A673 (cell line): Measurements from ENCODE around the gene CLTC. TPM values are rescaled to one million over a fixed set of nuclear protein-coding genes. Genes with fewer than 3 reads are reported as not detected.

Experiments used
- BruUV-seq: library from RNA; stranded (reverse); fragments of 400-500 nt; replicated peaks from 2 replicates; lab custom pipeline; 2021; lab: Mats Ljungman, UMichigan
- CTCF ChIA-PET: fragments of 300-600 bp; sonication (Branson Sonifier 250); formaldehyde crosslinking; loops from one replicate; lab custom pipeline; 2022; ENCODE audit warnings: antibody characterized with exemption; lab: Charles Lee
- POLR2A ChIA-PET: fragments of 300-600 bp; sonication (Branson Sonifier 250); formaldehyde crosslinking; loops from one replicate; lab custom pipeline; 2022; ENCODE audit warnings: antibody characterized with exemption; ENCODE audit not compliant: low non-redundant PET; lab: Charles Lee
- DNase-seq: peaks from one replicate; pipeline ENCODE4 v3.0.0-alpha.2; 2015; ENCODE audit warnings: low spot score
- H3K27ac ChIP-seq: fragments of 200-600 bp; sonication (generic); 2 replicates; pipeline ENCODE4 v1.5.1; 2016; ENCODE audit warnings: mixed run types, low read depth, mild to moderate bottlenecking, mixed read lengths, antibody characterized with exemption, low read length; ENCODE audit not compliant: poor library complexity, severe bottlenecking
- H3K27me3 ChIP-seq: fragments of 200-600 bp; sonication (generic); replicated peaks from 2 replicates; pipeline ENCODE4 v1.6.1; 2017; ENCODE audit warnings: mixed run types, low read depth, mild to moderate bottlenecking, mixed read lengths, antibody characterized with exemption, low read length; ENCODE audit not compliant: insufficient read depth, poor library complexity
- H3K36me3 ChIP-seq: fragments of 200-600 bp; sonication (generic); 2 replicates; pipeline ENCODE4 v1.6.1; 2016; ENCODE audit warnings: mixed run types, mild to moderate bottlenecking, mixed read lengths, antibody characterized with exemption, low read length; ENCODE audit not compliant: insufficient read depth, poor library complexity, severe bottlenecking
- H3K4me1 ChIP-seq: fragments of 200-600 bp; sonication (generic); 2 replicates; pipeline ENCODE4 v1.6.1; 2017; ENCODE audit warnings: mixed run types, mild to moderate bottlenecking, mixed read lengths, antibody characterized with exemption, low read length; ENCODE audit not compliant: insufficient read depth, poor library complexity, severe bottlenecking
- H3K4me3 ChIP-seq: fragments of 200-600 bp; sonication (generic); 2 replicates; pipeline ENCODE4 v1.5.1; 2016; ENCODE audit warnings: low read depth, mixed run types, mild to moderate bottlenecking, mixed read lengths, low read length; ENCODE audit not compliant: poor library complexity, severe bottlenecking
- H3K9me3 ChIP-seq: fragments of 200-600 bp; sonication (generic); 2 replicates; pipeline ENCODE4 v1.6.1; 2016; ENCODE audit warnings: mixed run types, low read depth, mild to moderate bottlenecking, mixed read lengths, antibody characterized with exemption, low read length; ENCODE audit not compliant: poor library complexity, severe bottlenecking
- CTCF ChIP-seq: fragments of 300-800, 200-600 bp; sonication (generic); conservative IDR thresholded peaks from 2 replicates; pipeline ENCODE4 v1.5.1; 2017; ENCODE audit warnings: low read depth, mild to moderate bottlenecking, antibody characterized with exemption, low read length, moderate library complexity, mixed read lengths
- EZH2 ChIP-seq: fragments of 200-600 bp; sonication (generic); IDR thresholded peaks from 2 replicates; pipeline ENCODE4 v1.6.1; 2017; ENCODE audit warnings: borderline replicate concordance, low read depth, mild to moderate bottlenecking, mixed read lengths, antibody characterized with exemption, low read length; ENCODE audit not compliant: poor library complexity, severe bottlenecking
- intact Hi-C: fragments of 100-400 bp; cut with micrococcal nuclease; formaldehyde crosslinking; loops from one replicate; pipeline ENCODE4 v1.10.0; 2022; ENCODE audit not compliant: unreplicated experiment
- total RNA-seq: library from RNA; stranded (reverse); gene quantifications from 2 replicates; pipeline ENCODE4 v1.2.3, GENCODE V29; 2021

Gene CLTC
- total RNA-seq, 1 experiment from 2014 or later: 313 TPM

DNA sequence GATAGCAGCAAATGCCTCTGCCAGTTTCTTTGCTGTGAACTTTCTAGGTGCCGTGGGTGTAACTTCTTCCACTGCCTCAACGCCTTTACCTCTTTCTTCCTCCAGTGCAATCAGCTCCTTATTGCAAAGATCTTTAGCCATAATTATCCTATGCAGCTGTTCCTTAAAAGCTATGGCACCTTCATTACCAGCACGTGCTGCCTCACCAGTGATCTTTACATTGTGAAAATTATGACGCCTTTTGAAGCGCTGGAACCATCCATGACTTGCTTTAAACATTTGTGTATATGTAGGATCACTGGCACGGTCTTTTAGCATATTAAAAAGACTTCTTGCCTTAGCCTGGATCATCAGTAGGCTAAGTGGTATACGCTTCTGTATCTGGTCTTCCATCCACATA, 79.5 kb downstream of the CLTC start:
- CTCF ChIA-PET: no interaction called here
- H3K27ac ChIP-seq: no peak overlapping the region
- TF ChIP-seq CTCF: no peak
- TF ChIP-seq EZH2: no peak
- H3K4me3 ChIP-seq: no peak overlapping the region
- H3K9me3 ChIP-seq: no peaks in the 10 kb centered on the region
- H3K27me3 ChIP-seq: no peaks in the 10 kb centered on the region
- intact Hi-C loops: no loop called here
- peaks cover 73% of the 10 kb centered on the region for H3K36me3 ChIP-seq
- H3K4me1 ChIP-seq: peaks cover 5% of the 10 kb centered on the region
- BruUV-seq: no TSS peak
- POLR2A ChIA-PET: no interaction called here
- no peak for DNase-seq

DNA sequence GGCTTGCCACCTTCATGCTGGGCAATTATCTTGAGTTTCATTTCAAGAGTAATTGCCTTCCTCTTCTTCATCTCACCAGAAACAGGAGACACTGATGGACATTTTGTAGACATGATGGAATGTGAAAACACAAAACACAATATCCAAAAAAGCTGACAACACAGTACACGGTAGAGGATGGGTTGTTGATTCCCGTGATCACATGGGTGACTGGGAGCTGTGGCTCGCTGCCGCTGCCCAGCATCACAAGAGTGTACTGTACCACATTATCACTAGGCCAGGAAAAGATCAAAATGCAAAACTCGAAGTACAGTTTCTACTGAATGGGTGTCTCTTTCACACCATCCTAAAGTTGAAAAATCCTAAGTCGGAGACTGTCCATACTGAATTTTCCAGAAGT, 80.1 kb downstream of the CLTC start:
- H3K9me3 ChIP-seq: no peaks in the 10 kb centered on the region
- H3K4me1 ChIP-seq: peaks cover 5% of the 10 kb centered on the region
- TF ChIP-seq CTCF (no peak), EZH2 (no peak)
- H3K36me3 ChIP-seq: peaks cover 70% of the 10 kb centered on the region
- DNase-seq: no peak
- H3K27me3 ChIP-seq: no peaks in the 10 kb centered on the region
- H3K27ac ChIP-seq: no peak overlapping the region
- ChIA-PET CTCF (no interaction called here), POLR2A (interaction anchor here (0.6 kb wide), 1 partner anchor 81 kb away, joined by 6 read pairs; no protein-coding TSS in a partner anchor)
- intact Hi-C loops: no loop called here
- H3K4me3 ChIP-seq: no peak overlapping the region
- no TSS peak for BruUV-seq

GRCh38 chr17:59702304-59702703, 82.6 kb downstream of the CLTC start:
- Histone ChIP-seq H3K27me3 (no peaks in the 10 kb centered on the region), H3K9me3 (no peaks in the 10 kb centered on the region), H3K4me1 (peaks cover 16% of the 10 kb centered on the region), H3K27ac (no peak overlapping the region), H3K4me3 (no peak overlapping the region), H3K36me3 (peaks cover 51% of the 10 kb centered on the region)
- ChIA-PET CTCF (no interaction called here), POLR2A (interaction anchor here (0.6 kb wide), 2 partner anchors 32 to 152 kb away, joined by 5 to 10 read pairs; no protein-coding TSS in a partner anchor)
- no TSS peak for BruUV-seq
- TF ChIP-seq CTCF (no peak), EZH2 (no peak)
- intact Hi-C loops: no loop called here
- no peak for DNase-seq
